ENCODE data around the gene ACTG2.
"Not testable (repeated sequence)": the region's sequence is repeated elsewhere in the genome, so short reads cannot be mapped to it uniquely, and the experiment has no call there.

ACTG2 gene

DNA sequence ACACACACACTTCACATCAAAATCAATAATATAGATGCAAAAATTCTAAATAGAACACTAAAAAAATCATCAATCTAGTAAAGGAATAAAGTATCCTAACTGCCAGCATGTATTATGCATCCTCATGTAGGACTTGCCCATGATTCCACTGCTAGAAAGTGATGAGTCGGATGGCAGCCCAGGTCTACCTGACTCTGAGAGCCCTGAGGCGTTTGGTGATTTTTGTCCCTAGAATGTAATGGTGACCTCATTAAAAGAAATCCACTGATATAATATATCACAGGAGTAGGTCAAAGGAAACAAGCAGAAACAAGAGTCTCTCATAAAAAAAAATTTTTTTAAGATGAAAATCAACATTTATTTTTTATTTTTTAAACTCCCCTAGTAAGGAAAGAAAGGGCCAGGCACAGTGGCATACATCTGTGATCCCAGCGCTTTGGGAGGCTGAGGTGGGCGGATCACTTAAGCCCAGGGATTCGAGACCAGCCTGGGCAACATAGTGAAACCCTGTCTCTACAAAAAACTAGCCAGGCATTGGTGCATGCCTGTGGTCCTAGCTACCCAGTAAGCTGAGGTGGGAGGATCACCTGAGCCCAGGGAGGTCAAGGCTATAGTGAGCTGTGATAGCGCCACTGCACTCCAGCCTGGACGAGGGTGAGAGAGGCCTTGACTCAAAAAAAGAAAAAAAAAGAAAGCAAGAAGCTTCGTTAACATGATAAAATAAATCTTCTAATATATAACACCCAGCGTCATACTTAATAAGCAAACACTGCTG lies 24.4 kb upstream of the ACTG2 start:
- Histone ChIP-seq H3K27ac (replicated peaks) (no peak overlapping the region), H3K27me3 (ENCODE audit: insufficient read depth, poor library complexity, severe bottlenecking) (no peaks in the 10 kb centered on the region), H3K4me3 (replicated peaks; ENCODE audit: insufficient read depth, low read length) (no peak overlapping the region)
- TF ChIP-seq POLR2AphosphoS5 (IDR thresholded peaks at IDR 0.05; ENCODE audit: low read depth) (no peak), SPI1 (IDR thresholded peaks at IDR 0.05; ENCODE audit: borderline replicate concordance, low read depth) (no peak), CTCF (IDR thresholded peaks at IDR 0.05; ENCODE audit: insufficient read depth, low read length) (no peak), GABPA (IDR thresholded peaks at IDR 0.05; ENCODE audit: low read depth) (no peak)
- TF ChIP-seq, protein P1, sequence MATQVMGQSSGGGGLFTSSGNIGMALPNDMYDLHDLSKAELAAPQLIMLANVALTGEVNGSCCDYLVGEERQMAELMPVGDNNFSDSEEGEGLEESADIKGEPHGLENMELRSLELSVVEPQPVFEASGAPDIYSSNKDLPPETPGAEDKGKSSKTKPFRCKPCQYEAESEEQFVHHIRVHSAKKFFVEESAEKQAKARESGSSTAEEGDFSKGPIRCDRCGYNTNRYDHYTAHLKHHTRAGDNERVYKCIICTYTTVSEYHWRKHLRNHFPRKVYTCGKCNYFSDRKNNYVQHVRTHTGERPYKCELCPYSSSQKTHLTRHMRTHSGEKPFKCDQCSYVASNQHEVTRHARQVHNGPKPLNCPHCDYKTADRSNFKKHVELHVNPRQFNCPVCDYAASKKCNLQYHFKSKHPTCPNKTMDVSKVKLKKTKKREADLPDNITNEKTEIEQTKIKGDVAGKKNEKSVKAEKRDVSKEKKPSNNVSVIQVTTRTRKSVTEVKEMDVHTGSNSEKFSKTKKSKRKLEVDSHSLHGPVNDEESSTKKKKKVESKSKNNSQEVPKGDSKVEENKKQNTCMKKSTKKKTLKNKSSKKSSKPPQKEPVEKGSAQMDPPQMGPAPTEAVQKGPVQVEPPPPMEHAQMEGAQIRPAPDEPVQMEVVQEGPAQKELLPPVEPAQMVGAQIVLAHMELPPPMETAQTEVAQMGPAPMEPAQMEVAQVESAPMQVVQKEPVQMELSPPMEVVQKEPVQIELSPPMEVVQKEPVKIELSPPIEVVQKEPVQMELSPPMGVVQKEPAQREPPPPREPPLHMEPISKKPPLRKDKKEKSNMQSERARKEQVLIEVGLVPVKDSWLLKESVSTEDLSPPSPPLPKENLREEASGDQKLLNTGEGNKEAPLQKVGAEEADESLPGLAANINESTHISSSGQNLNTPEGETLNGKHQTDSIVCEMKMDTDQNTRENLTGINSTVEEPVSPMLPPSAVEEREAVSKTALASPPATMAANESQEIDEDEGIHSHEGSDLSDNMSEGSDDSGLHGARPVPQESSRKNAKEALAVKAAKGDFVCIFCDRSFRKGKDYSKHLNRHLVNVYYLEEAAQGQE (IDR thresholded peaks at IDR 0.05; ENCODE audit: insufficient replicate concordance, low read depth) = no peak
- no peak for DNase-seq (ENCODE audit: low read depth in 1 of 2, low spot score in 1 of 2)

GRCh38 chr2:73870084-73870483 lies 22.7 kb upstream of the ACTG2 start:
- Histone ChIP-seq H3K27ac (replicated peaks) (no peak overlapping the region), H3K4me3 (replicated peaks; ENCODE audit: insufficient read depth, low read length) (no peak overlapping the region), H3K27me3 (ENCODE audit: insufficient read depth, poor library complexity, severe bottlenecking) (no peaks in the 10 kb centered on the region)
- TF ChIP-seq CTCF (IDR thresholded peaks at IDR 0.05; ENCODE audit: insufficient read depth, low read length) = no peak
- no peak for TF ChIP-seq SPI1 (IDR thresholded peaks at IDR 0.05; ENCODE audit: borderline replicate concordance, low read depth)
- no peak for TF ChIP-seq GABPA (IDR thresholded peaks at IDR 0.05; ENCODE audit: low read depth)
- TF ChIP-seq, protein P1 (IDR thresholded peaks at IDR 0.05; ENCODE audit: insufficient replicate concordance, low read depth) = no peak
- TF ChIP-seq POLR2AphosphoS5 (IDR thresholded peaks at IDR 0.05; ENCODE audit: low read depth) = no peak
- no peak for DNase-seq (ENCODE audit: low read depth in 1 of 2, low spot score in 1 of 2)

GRCh38 chr2:73877071-73877802 lies 15.6 kb upstream of the ACTG2 start:
- TF ChIP-seq CTCF (IDR thresholded peaks at IDR 0.05; ENCODE audit: insufficient read depth, low read length) = no peak
- peak; percentile 70; the same call in 1 of the 2 replicates for TF ChIP-seq SPI1 (IDR thresholded peaks at IDR 0.05; ENCODE audit: borderline replicate concordance, low read depth)
- H3K4me3 ChIP-seq (replicated peaks; ENCODE audit: insufficient read depth, low read length) = peak overlapping the region; percentile 15; the same call in 1 of the 2 replicates
- peak; percentile 41 to 66 for DNase-seq (ENCODE audit: low read depth in 1 of 2, low spot score in 1 of 2)
- H3K27me3 ChIP-seq (ENCODE audit: insufficient read depth, poor library complexity, severe bottlenecking) = no peaks in the 10 kb centered on the region
- H3K27ac ChIP-seq (replicated peaks) = peak overlapping the region; percentile 64

DNA sequence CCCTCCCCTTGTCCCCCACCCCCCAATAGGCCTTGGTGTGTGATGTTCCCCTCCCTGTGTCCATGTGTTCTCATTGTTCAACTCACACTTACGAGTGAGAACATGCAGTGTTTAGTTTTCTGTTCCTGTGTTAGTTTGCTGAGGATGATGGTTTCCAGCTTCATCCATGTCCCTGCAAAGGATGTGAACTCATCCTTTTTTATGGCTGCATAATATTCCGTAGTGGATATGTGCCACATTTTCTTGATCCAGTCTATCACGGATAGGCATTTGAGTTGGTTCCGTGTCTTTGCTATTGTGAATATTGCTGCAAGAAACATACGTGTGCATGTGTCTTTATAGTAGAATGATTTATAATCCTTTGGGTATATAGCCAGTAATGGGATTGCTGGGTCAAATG lies 14.8 kb upstream of the ACTG2 start:
- not testable (repeated sequence) for H3K27me3 ChIP-seq (ENCODE audit: insufficient read depth, poor library complexity, severe bottlenecking); H3K4me3 ChIP-seq (replicated peaks; ENCODE audit: insufficient read depth, low read length); DNase-seq (ENCODE audit: low read depth in 1 of 2, low spot score in 1 of 2)
- peak overlapping the region; percentile 64 for H3K27ac ChIP-seq (replicated peaks)
